NCI-H2171 (cell line): ENCODE results near the gene CILP.

Source experiments
- DNase-seq: peaks from one replicate; lab custom pipeline; 2025; lab: John Stamatoyannopoulos, UW

Gene CILP

GRCh38 chr15:65226221-65226620, 14.9 kb upstream of the CILP start:
- DNase-seq, result no peak

- no peak for DNase-seq
Measured at GRCh38 chr15:65223996-65224395, 12.7 kb upstream of the CILP start.

DNA sequence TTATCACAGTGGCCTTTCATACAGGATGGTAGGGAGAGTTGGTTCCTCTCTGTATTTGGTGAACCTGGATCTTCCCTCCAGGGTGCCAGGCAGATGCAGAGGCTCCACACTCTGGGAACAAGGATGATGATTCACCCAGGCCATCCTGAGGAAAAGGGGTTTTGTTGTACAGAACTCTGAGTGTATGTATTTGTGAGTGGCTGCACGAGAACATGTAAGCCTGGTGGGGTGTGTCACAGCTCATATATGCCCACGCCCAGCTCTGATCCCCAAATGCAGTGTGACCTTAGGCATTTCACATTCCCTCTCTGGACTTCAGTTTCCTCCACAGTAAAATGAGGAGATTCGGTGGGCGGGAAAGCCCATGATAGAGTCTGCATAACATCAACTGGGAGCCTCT, 11.6 kb upstream of the CILP start:
- no peak for DNase-seq

DNA sequence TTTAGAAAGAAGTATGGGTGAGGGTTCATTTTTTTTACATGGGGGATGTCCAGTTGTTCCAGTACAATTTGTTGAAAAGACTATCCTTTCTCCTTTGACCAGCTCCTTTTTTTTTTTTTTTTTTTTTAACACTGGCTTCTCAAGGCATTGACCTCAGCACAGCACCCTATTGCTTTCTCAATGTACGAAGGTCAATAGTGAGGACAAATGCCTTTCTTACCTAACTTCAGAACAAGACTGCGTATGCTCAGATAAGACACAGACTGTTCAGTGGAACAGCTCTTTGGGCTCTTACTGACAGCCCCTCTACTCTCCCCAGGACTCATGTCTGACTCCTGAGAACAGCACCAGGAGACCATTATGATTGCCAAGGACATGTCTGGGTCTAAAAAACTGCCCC, 10.4 kb upstream of the CILP start:
- no peak for DNase-seq

DNA sequence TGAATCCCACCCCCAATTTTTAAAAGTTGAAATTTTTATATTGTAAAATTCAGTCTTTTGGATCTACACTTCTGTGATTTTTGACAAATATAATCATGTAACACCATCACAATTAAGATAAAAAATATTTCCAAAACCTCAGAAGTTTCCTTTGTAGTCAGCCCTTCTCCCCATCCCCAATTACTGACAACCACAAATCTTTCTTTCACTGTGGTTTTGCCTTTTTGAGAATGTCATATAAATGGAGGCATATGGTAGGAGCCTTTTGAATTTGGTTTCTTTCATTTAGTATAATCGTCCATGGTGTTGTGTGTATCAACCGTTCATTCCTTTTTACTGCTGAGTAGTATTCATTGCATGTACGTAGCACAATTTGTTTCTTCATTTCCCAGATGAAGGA, 7.9 kb upstream of the CILP start:
- DNase-seq, result no peak

GRCh38 chr15:65217526-65218482, 6.5 kb upstream of the CILP start:
- no peak for DNase-seq

DNA sequence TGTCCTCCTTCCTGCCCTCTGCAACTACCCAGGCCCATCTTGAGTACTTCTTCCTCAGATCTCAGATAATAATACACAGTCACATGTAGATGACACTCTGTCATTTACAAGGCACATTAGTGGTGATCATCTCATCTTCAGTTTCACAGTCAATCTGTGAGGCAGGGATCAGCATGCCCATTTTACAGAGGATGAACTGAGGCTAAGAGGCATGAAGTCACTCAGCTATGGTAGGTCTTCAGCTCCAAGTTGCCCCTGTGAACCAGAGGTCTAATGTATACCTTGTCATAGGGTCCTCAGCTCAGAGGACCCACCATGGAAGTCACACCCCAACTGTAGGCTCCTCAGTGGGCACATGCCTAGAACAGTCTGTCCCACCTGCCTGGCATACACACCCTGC, 4.2 kb upstream of the CILP start:
- DNase-seq, result no peak

DNA sequence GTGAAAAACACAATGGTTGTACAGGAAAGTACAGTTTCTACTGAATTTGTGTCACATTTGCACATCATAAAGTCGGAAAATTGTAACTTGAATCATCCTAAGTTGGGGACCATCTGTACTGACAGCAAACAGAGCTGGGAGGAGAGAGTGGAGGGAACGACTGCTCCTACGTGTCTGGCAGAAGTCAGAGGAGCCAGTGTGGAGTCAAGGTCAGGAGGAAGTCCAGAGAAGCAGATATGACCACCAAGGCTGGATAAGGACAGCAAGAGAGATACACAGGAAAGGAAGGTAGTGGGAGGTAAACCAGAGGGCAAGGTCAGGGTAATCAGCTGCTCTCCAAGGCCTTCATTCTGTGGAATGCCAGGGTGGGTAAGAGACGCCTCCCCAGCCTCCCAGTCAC, 2.7 kb upstream of the CILP start:
- DNase-seq, result no peak

DNA sequence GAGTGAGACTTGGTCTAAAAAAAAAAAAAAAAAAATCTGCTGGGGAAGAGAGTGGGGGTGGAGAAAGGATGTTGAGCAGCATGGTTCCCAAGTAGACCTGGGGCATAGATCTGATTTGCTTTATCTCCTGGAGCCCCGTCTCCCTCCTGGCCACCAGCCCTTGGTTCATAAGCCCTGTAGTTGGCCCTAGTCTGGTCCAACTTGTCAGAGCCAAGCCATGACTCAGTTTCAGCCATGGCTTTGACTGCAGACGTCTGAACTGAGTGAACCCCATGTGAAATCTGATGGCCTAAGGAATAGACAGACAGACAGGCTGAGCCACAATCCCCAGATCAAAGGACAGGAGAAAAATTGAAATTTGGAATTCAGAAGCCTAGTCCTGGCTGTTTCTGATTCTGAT, 2.0 kb upstream of the CILP start:
- no peak for DNase-seq

DNA sequence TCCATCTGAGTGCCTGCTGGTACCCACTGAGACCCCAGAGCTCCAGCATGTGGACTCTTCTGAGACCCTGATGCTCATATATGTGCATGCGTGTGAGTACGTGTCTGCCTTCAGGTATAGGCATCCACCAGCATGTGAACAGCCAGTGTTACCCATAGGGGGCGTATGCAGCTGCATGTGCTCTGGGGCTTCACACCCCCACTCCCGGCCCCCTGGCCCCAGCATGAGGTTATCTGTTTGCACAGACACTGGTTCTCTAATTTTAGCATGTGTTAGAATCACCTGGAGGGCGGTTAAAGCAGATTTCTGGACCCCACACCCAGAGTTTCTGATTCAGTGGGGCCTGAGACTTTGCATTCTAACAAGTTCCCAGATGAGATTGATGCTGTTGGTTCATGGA, 824 bp upstream of the CILP start:
- no peak for DNase-seq

GRCh38 chr15:65211482-65211982, 259 bp upstream of the CILP start:
- DNase-seq, result no peak

DNA sequence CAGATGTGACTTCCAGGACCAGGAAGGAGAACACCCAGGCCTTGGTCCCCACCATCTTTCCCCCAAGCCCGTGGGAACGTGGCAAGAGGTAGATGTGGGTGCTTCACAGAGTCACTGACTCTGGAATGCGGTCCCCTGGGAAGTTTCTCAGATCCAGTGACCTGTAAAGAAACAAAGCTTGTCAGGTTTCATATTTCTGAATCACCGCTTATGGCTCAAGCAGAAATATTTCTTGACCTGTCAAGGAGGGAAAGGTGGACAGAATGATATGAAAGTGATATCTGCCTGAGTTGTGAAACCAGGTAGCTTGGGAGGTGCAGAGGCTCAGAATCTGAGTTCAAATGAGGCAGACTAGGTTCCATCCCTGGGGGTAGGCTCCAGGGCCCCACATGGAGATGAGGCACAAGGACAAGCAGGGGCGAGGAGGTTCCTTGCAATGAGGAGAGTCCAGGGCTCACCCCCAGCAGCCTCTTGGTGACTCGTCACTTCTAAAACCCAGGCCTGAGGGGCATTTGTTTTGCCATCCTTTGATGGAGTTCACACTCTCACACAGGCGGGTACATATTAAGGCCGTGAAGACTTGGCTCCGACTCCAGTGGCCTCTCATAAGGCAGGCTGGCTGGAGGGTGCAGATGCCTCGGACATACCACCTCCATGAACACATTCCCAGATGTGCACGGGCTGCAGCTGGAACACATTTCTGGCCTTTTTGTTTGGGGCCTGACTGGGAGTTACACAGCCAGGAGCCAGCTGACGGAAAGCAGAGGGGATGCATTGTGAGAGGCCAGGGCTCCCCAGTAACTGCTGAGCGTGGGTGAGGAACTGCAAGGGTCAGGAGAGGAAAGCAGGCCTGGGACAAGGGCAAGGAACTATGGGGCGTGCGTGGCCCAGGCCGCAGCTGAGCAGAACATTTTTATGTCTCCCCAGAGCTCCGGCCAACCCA, 1.3 kb downstream of the CILP start:
- DNase-seq, result no peak

DNA sequence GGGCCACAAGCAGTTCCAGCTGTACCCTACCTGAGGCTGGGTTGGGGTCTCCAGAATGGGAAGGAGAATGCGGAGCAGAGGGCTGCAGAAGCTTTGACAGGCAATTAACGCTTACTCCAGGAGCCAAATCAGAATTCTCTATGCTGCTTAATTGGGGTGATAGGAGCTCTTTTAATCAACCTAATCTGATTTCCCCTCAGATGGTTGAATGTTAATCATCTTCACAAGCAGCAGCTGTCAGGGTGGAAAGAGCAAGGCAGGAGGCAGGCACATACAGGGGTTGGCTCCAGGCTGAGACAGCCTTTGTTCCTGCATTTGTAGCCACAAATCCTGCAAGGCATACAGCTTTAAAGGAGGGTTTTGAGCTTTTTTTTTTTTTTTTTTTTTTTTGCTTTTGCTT, 2.6 kb downstream of the CILP start:
- no peak for DNase-seq

- no peak for DNase-seq
Measured at GRCh38 chr15:65207280-65207840, 3.9 kb downstream of the CILP start.

GRCh38 chr15:65206750-65207149, 4.5 kb downstream of the CILP start:
- no peak for DNase-seq

- DNase-seq, result no peak
Measured at GRCh38 chr15:65204931-65205660, 6.2 kb downstream of the CILP start.

DNA sequence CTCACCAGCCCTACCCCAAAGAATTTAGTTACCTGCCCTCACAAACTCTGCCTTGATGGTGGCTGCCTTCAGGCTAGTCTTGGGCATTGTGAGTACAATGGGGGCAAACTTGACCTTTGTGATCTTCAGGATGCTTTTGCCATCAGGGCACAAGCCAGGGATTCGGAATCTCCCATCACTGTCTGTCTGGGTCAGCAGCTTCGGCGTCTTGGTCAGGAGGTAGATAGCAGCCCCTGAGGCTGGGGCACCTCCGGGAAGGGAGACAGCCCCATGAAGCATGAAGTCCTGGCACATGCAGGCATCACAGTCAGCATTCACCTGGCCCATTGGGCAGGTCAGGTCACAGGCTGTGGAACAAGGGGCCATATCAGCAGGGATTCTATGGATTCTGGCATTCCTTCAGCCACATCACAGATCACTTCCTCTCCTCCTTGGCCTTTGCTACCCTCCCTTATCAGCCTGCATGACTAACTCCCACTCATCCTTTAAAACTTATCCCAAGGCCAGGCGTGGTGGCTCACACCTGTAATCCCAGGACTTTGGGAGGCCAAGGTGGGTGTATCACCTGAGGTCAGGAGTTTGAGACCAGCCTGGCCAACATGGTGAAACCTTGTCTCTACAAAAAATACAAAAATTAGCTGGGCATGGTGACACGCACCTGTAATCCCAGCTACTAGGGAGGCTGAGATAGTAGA, 6.9 kb downstream of the CILP start:
- no peak for DNase-seq

DNA sequence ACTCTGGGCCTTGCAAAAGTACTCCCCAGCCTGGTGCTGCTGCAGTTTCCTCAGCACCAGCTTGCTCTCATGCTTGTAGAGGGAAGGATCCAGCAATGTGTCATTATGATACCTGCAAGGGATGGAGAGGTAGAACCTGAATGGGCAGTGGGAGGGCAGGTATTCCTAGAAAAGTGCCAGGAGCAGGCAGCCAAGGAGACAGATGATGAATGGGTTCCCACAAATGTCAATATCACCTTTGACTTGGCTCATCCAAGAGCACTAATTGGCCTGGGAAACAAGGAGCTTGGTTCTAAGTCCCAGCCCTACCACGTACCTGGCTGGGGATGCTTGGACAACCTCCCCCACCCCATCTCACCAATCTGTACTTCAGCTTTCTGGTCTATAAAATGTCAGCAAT, 9.4 kb downstream of the CILP start:
- no peak for DNase-seq

- no peak for DNase-seq
Measured at GRCh38 chr15:65198571-65198970, 12.7 kb downstream of the CILP start.

DNA sequence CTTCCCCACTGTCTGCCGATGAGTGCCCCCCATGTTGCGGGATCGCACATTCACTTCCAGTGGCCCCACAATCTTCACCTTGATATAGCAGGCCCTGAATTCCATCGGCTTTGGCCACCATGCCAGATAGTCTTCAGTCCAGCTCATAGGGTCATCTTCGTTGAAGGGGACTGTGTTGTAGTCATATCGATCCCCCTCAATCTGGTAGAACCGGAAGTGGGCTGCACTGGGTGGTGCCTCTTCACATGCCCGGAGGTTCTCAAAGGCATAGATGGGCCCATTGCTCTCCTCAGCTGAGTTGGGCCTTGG, 14.0 kb downstream of the CILP start:
- DNase-seq, result no peak

DNA sequence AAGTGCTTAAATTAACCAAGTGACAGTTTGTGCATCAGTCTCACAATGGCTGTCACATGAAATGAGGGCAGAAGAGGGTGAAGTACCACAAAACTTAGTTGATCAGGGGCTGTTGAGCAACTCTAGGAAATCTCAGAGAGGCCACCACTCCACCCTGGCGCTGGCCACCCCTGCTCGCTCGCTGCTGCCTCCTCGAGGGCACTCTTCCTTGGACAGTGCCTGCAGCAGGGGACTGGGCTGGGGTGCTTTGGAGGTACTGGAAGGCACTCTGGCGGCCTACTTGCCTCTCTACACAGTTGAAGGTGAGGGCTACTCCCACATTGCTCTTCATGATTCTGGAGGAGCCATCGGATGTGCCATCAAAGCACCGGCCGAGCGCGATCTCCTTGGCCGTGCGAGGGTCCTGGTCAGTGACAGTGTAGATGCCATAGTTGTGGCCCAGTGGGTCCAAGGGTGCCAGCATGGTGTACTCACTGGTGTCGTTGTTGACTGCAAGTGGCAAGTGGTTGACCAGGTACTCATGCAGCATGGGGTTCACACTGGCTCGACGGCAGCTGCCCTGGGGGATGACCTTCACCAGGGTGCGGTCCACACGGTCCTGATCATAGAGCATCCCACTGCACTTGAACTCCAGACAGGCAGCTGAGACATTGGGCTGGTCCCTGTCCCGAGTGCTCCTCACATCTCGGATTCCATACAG, 14.5 kb downstream of the CILP start:
- no peak for DNase-seq
